Testis (tissue), 3 donors: ENCODE measurements around the gene FRY. TPM values are rescaled to one million over a fixed set of nuclear protein-coding genes. Genes with fewer than 3 reads are reported as not detected.
A peak's percentile ranks its signal among the peaks of the same experiment; 100 is the strongest.

Experiments
- DNase-seq: peaks from one replicate; pipeline ENCODE4 v3.0.0-alpha.2; 2019
- H3K27ac ChIP-seq, 2 donors: fragments of 200-600 bp; sonication (generic); one replicate each; pipeline ENCODE4 v1.5.1; 2019
- H3K27me3 ChIP-seq: fragments of 200-600 bp; sonication (generic); one replicate; pipeline ENCODE4 v1.5.1; 2019
- H3K36me3 ChIP-seq: fragments of 200-600 bp; sonication (generic); one replicate; pipeline ENCODE4 v1.5.1; 2017; ENCODE audit warnings: low read depth; ENCODE audit errors: missing control alignments
- H3K4me1 ChIP-seq: fragments of 200-600 bp; sonication (generic); one replicate; pipeline ENCODE4 v1.5.1; 2019
- H3K4me3 ChIP-seq, 2 donors: fragments of 200-600 bp; sonication (generic); one replicate each; pipeline ENCODE4 v1.5.1; 2017 to 2019
- H3K9me3 ChIP-seq: fragments of 200-600 bp; sonication (generic); one replicate; pipeline ENCODE4 v1.5.1; 2017
- CTCF ChIP-seq, 3 experiments: fragments of 450-650 bp in 2 of 3; fragments of 200-600 bp in 1 of 3; sonication (generic) in 1 of 3; IDR thresholded peaks; one replicate each; pipeline ENCODE4 v1.5.1; 2016 to 2019; ENCODE audit warnings: antibody characterized with exemption in 3 of 3, mild to moderate bottlenecking in 2 of 3, moderate library complexity in 1 of 3
- POLR2A ChIP-seq: fragments of 450-650 bp; IDR thresholded peaks from one replicate; pipeline ENCODE4 v1.6.1; 2017; ENCODE audit warnings: antibody characterized with exemption, mild to moderate bottlenecking, moderate library complexity
- WGBS, 2 donors: methylation state at CpG; one replicate each; pipeline ENCODE4 v1.1.5; 2018; 5-methylcytosine and 5-hydroxymethylcytosine counted together
- intact Hi-C: fragments of 100-400 bp; cut with DNase I; formaldehyde crosslinking; loops from one replicate; pipeline ENCODE4 v1.15.1; 2023; ENCODE audit warnings: low total_unique reads
- polyA plus RNA-seq: library from polyadenylated mRNA; stranded (reverse); fragments of 350-450 nt; fragmentation: Illumina TruSeq; extraction: RNeasy Lipid Tissue Mini Kit (QIAGEN cat#74804); gene quantifications from one replicate; pipeline ENCODE4 v1.2.3, GENCODE V29; 2014; ENCODE audit warnings: low read depth, low replicate concordance; ENCODE audit not compliant: insufficient read depth
- total RNA-seq, 2 donors: library from RNA; depleted of rRNA; stranded (reverse); fragments of >200 nt; gene quantifications; one replicate each; pipeline ENCODE4 v1.2.3, GENCODE V29; 2016

The FRY gene
- total and polyA plus RNA-seq, 3 donors from 2014 or later = 24.8 to 26.6 (median 25.9) TPM

- TF ChIP-seq CTCF (IDR thresholded peaks at IDR 0.05) (peak in 2 of 3 experiments; percentile 49 to 59), POLR2A (no peak)
- intact Hi-C loops = loop anchor here (10.0 kb wide), 1 partner anchor 285 kb away; no protein-coding TSS in a partner anchor
- Histone ChIP-seq H3K27me3 (no peaks in the 10 kb centered on the region), H3K36me3 (no peaks in the 10 kb centered on the region), H3K4me1 (no peaks in the 10 kb centered on the region), H3K4me3 (no peak overlapping the region), H3K9me3 (no peaks in the 10 kb centered on the region), H3K27ac (no peak overlapping the region)
- peak; percentile 69 for DNase-seq
- 49 to 58% methylated on average over 6 of the region's 6 CpGs for WGBS, 2 donors
Measured at GRCh38 chr13:32019612-32020233, 11.9 kb upstream of the FRY start.

GRCh38 chr13:32021785-32022184 lies 9.8 kb upstream of the FRY start:
- Histone ChIP-seq H3K4me3 (no peak overlapping the region), H3K27me3 (no peaks in the 10 kb centered on the region), H3K9me3 (no peaks in the 10 kb centered on the region), H3K36me3 (no peaks in the 10 kb centered on the region), H3K27ac (no peak overlapping the region), H3K4me1 (no peaks in the 10 kb centered on the region)
- intact Hi-C loops = no loop called here
- WGBS, 2 donors = 92 to 95% methylated on average over 1 of the region's 1 CpG
- no peak for DNase-seq
- TF ChIP-seq CTCF (IDR thresholded peaks at IDR 0.05) (no peak), POLR2A (no peak)

GRCh38 chr13:32022311-32022710 lies 9.3 kb upstream of the FRY start:
- no peaks in the 10 kb centered on the region for H3K27me3 ChIP-seq
- TF ChIP-seq POLR2A (no peak), CTCF (IDR thresholded peaks at IDR 0.05) (no peak)
- DNase-seq = no peak
- H3K27ac ChIP-seq = no peak overlapping the region
- H3K36me3 ChIP-seq = no peaks in the 10 kb centered on the region
- WGBS, 2 donors = 64 to 82% methylated on average over 4 of the region's 4 CpGs
- no peak overlapping the region for H3K4me3 ChIP-seq
- intact Hi-C loops = no loop called here
- H3K4me1 ChIP-seq = no peaks in the 10 kb centered on the region
- H3K9me3 ChIP-seq = no peaks in the 10 kb centered on the region

GRCh38 chr13:32023096-32023495 lies 8.5 kb upstream of the FRY start:
- Histone ChIP-seq H3K36me3 (no peaks in the 10 kb centered on the region), H3K27ac (no peak overlapping the region), H3K27me3 (no peaks in the 10 kb centered on the region), H3K4me1 (no peaks in the 10 kb centered on the region), H3K9me3 (no peaks in the 10 kb centered on the region), H3K4me3 (no peak overlapping the region)
- intact Hi-C loops = no loop called here
- no peak for TF ChIP-seq POLR2A
- TF ChIP-seq CTCF (IDR thresholded peaks at IDR 0.05) = no peak
- WGBS, 2 donors = 79 to 81% methylated on average over 3 of the region's 3 CpGs
- no peak for DNase-seq

- Histone ChIP-seq H3K36me3 (no peaks in the 10 kb centered on the region), H3K27ac (no peak overlapping the region), H3K9me3 (no peaks in the 10 kb centered on the region), H3K27me3 (no peaks in the 10 kb centered on the region), H3K4me1 (no peaks in the 10 kb centered on the region), H3K4me3 (no peak overlapping the region)
- WGBS, 2 donors = 89 to 93% methylated on average over 3 of the region's 3 CpGs
- no peak for DNase-seq
- TF ChIP-seq CTCF (IDR thresholded peaks at IDR 0.05) = no peak
- intact Hi-C loops = no loop called here
Measured at GRCh38 chr13:32023698-32024097, 7.9 kb upstream of the FRY start.
